HFF-Myc (cell line): ENCODE results near the gene LGALS8.

Experiments used
- DNase-seq: peaks from one replicate; pipeline ENCODE4 v3.0.0-alpha.2; 2011; ENCODE audit warnings: low read depth; ENCODE audit errors: extremely low read depth
- H3K4me3 ChIP-seq: replicated peaks from 2 replicates; pipeline ENCODE4 v1.5.1; 2011; ENCODE audit warnings: low read depth, mild to moderate bottlenecking, control low read depth, low read length
- CTCF ChIP-seq: IDR thresholded peaks from 2 replicates; pipeline ENCODE4 v1.5.1; 2012; ENCODE audit warnings: mild to moderate bottlenecking, low read depth, low read length, control low read depth; ENCODE audit errors: missing control alignments

Gene LGALS8

GRCh38 chr1:236491469-236492136 is 32.2 kb upstream of the LGALS8 start:
- TF ChIP-seq CTCF: no peak
- no peak for DNase-seq
- H3K4me3 ChIP-seq: no peak overlapping the region

DNA sequence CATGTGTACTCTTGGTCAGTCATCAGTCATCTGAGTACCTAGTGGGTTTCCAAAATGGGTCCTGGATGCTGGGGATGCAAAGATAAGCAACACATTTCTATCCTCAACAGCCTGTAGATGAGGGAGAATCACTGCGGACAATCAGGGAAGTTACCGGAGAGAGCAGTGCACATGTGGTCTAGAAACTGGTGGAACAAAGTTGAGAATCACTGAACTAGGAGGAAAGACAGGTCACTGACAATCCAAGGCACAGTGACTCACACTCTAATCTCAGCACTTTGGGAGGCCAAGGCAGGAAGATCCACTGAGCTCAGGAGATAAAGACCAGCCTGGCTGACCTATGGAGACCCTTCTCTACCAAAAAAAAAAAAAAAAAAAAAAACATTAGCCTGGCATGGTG is 31.4 kb upstream of the LGALS8 start:
- no peak for TF ChIP-seq CTCF
- no peak overlapping the region for H3K4me3 ChIP-seq
- DNase-seq: no peak

- TF ChIP-seq CTCF: no peak
- no peak for DNase-seq
- no peak overlapping the region for H3K4me3 ChIP-seq
These were observed 29.7 kb upstream of the LGALS8 start for GRCh38 chr1:236494082-236494481.

DNA sequence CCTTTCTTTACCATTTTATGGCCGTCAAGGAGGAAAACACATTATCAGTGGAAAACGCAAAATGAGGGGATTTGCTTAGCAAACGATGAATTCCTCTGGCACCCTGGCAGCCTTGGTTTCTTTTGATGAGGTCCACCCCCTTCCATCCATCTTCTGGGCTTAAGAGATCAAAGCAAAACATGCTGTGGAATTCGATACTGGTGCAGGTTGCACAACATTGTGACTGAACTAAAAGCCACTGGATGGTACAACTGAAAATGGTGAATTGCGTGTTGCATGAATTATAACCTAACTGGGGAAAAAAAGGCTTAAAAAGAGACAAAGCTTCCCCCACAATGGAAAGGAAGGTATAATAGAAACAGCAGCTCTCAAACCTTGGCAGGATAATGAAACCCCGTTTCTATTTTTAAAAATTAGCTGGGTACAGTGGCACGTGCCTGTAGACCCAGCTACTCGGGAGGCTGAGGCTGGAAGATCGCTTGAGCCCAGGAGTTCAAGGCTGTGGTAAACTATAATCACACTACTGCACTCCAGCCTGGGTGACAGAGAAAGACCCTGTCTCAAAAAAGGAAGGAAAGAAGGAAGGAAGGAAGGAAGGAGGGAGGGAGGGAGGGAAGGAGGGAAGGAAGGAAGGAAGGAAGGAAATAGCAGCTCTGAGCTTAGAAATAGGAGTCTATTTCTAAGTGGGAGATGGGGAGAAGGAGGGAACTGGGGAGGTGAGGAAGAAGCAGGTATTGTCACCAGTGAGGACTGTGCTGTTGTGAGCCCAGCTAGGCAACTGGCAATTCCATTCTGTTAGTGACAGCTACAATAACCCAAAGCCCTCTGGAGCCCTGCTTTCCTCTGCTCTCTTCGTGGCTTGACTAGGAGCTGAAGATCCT is 29.0 kb upstream of the LGALS8 start:
- no peak overlapping the region for H3K4me3 ChIP-seq
- DNase-seq: no peak
- no peak for TF ChIP-seq CTCF

DNA sequence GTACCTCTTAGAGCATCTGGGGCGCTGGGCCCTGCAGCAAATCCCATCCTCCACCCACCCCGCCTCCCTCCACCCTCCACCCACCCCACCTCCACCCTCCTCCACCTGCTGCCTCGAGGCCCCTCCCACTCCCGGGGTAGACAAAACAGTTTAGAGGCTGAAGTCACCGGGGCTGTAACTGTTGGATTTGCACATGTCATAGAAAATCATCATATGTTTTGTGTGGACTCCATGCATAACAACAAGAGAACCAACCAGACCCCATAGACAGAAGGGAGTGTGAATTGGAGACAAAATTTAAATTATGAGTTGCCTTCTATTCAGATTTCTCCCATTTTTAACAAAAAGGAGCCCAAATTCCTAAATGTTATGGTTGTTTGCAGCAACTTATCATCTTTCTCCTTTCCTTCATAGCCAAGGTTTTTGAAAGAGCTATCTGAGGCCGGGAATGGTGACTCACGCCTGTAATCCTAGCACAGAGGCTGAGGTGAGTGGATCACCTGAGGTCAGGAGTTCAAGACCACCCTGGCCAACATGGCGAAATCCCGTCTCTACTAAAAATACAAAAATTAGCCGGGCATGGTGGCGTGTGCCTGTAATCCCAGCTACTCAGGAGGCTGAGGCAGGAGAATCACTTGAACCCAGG is 28.2 kb upstream of the LGALS8 start:
- TF ChIP-seq CTCF: no peak
- no peak overlapping the region for H3K4me3 ChIP-seq
- DNase-seq: no peak

DNA sequence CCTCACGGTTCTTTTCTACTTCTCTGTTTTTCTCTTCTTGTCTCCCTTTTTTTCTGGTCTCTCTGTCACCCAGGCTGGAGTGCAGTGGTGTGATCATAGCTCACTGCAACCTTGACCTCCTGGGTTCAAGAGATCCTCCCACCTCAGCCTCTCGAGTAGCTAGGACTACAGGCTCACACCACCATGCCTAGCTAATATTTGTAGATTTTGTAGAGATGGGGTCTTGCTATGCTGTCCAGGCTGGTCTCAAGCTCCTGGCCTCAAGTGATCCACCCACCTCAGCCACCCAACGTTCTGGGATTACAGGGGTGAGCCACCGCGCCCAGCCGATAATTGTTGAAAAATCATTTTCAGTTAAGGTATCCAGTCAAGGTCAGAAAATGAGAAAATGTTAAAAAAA is 25.9 kb upstream of the LGALS8 start:
- H3K4me3 ChIP-seq: no peak overlapping the region
- TF ChIP-seq CTCF: no peak
- DNase-seq: no peak
